ENCODE results near the gene KRTAP10-3. TPM values are rescaled to one million over a fixed set of nuclear protein-coding genes. Genes with fewer than 3 reads are reported as not detected.

KRTAP10-3 gene
- total and polyA plus RNA-seq, 2 of the 13 experiments (the other 11 are each of a cell fraction or from before 2014, with no cell fraction given): not detected

DNA sequence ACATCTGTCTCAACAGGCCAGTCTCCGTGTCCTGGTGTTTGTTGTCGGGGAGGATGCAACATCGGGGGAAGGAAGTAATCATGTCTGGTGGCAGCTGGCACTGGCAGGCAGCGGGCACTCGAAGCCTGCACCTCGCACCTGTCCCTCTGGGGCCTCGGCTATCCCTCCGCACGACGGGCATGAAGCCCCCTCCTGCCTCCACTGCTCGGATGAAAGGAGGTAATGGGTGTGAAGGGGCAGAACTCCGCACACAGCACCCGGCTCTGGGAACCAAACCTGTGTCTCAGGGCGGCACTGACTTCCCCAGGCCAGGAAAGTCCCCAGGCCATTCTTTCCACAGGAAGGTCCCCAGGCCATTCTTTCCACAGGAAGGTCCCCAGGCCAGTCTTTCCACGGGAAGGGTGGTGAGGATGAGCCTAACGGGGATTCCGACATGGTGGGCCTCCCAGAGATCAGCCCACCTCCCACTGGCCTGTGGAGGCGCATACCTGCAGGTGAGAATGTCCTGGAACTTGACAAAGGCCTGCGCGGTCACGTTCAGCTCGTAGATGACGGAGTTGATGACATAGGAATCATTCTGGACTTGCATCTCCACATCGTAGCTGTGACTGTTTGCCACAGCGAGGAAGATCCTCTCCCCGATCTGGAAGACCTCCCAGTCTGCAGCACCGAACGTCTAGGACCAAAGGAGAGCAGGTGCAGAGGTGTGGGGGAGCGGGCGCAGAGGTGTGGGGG is 49.7 kb downstream of the KRTAP10-3 start:
- peaks cover 14 to 19% of the 10 kb centered on the region in 2 experiments for H3K36me3 ChIP-seq (replicated peaks in 1 of 2; ENCODE audit: control insufficient read depth in 1 of 2, insufficient read depth in 2 of 2, low read length in 2 of 2)
- ATAC-seq: no peak
- no peak overlapping the region for H3K27ac ChIP-seq (ENCODE audit: extremely low read length, insufficient read depth, low read length)
- CTCF ChIA-PET (ENCODE audit: low intra/inter-chr PET ratio, low total read pairs): no interaction called here
- in situ Hi-C loops (cut with HindIII; ENCODE audit: extremely low pct_ligation_motif_present, low pct_unique_long_range_greater_than_20kb): loop anchor here (5.0 kb wide), 1 partner anchor 228 kb away; no protein-coding TSS in a partner anchor
- H4K20me1 ChIP-seq (ENCODE audit: insufficient read depth, low read length): no peaks in the 10 kb centered on the region
- TF ChIP-seq, protein P1, sequence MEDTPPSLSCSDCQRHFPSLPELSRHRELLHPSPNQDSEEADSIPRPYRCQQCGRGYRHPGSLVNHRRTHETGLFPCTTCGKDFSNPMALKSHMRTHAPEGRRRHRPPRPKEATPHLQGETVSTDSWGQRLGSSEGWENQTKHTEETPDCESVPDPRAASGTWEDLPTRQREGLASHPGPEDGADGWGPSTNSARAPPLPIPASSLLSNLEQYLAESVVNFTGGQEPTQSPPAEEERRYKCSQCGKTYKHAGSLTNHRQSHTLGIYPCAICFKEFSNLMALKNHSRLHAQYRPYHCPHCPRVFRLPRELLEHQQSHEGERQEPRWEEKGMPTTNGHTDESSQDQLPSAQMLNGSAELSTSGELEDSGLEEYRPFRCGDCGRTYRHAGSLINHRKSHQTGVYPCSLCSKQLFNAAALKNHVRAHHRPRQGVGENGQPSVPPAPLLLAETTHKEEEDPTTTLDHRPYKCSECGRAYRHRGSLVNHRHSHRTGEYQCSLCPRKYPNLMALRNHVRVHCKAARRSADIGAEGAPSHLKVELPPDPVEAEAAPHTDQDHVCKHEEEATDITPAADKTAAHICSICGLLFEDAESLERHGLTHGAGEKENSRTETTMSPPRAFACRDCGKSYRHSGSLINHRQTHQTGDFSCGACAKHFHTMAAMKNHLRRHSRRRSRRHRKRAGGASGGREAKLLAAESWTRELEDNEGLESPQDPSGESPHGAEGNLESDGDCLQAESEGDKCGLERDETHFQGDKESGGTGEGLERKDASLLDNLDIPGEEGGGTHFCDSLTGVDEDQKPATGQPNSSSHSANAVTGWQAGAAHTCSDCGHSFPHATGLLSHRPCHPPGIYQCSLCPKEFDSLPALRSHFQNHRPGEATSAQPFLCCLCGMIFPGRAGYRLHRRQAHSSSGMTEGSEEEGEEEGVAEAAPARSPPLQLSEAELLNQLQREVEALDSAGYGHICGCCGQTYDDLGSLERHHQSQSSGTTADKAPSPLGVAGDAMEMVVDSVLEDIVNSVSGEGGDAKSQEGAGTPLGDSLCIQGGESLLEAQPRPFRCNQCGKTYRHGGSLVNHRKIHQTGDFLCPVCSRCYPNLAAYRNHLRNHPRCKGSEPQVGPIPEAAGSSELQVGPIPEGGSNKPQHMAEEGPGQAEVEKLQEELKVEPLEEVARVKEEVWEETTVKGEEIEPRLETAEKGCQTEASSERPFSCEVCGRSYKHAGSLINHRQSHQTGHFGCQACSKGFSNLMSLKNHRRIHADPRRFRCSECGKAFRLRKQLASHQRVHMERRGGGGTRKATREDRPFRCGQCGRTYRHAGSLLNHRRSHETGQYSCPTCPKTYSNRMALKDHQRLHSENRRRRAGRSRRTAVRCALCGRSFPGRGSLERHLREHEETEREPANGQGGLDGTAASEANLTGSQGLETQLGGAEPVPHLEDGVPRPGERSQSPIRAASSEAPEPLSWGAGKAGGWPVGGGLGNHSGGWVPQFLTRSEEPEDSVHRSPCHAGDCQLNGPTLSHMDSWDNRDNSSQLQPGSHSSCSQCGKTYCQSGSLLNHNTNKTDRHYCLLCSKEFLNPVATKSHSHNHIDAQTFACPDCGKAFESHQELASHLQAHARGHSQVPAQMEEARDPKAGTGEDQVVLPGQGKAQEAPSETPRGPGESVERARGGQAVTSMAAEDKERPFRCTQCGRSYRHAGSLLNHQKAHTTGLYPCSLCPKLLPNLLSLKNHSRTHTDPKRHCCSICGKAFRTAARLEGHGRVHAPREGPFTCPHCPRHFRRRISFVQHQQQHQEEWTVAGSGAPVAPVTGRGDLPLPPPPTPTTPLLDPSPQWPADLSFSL (CRISPR knock-in tag; IDR thresholded peaks at IDR 0.05): no peak
- TF ChIP-seq SMYD3 (CRISPR knock-in tag; IDR thresholded peaks at IDR 0.05): no peak
- TF ChIP-seq, protein P2, sequence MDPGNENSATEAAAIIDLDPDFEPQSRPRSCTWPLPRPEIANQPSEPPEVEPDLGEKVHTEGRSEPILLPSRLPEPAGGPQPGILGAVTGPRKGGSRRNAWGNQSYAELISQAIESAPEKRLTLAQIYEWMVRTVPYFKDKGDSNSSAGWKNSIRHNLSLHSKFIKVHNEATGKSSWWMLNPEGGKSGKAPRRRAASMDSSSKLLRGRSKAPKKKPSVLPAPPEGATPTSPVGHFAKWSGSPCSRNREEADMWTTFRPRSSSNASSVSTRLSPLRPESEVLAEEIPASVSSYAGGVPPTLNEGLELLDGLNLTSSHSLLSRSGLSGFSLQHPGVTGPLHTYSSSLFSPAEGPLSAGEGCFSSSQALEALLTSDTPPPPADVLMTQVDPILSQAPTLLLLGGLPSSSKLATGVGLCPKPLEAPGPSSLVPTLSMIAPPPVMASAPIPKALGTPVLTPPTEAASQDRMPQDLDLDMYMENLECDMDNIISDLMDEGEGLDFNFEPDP (CRISPR knock-in tag; conservative IDR thresholded peaks at IDR 0.05): no peak
- no peak for TF ChIP-seq ZFP37 (CRISPR knock-in tag; IDR thresholded peaks at IDR 0.05; ENCODE audit: borderline replicate concordance)
- no peak for TF ChIP-seq ZFY (CRISPR knock-in tag; IDR thresholded peaks at IDR 0.05)
- no peak for TF ChIP-seq ZSCAN12 (CRISPR knock-in tag; IDR thresholded peaks at IDR 0.05)
- no peak for TF ChIP-seq RBAK (CRISPR knock-in tag; IDR thresholded peaks at IDR 0.05)
- no peak for TF ChIP-seq ZNF766 (CRISPR knock-in tag; IDR thresholded peaks at IDR 0.05; ENCODE audit: borderline replicate concordance)
- TF ChIP-seq PAWR (CRISPR knock-in tag; IDR thresholded peaks at IDR 0.05; ENCODE audit: borderline replicate concordance): no peak
- no peak for TF ChIP-seq TOPORS (CRISPR knock-in tag; IDR thresholded peaks at IDR 0.05)
- TF ChIP-seq ZSCAN29 (CRISPR knock-in tag; conservative IDR thresholded peaks at IDR 0.05): no peak
- TF ChIP-seq PRMT3 (CRISPR knock-in tag; IDR thresholded peaks at IDR 0.05; ENCODE audit: borderline replicate concordance, low read depth): no peak
- H2AFZ ChIP-seq (ENCODE audit: low read length): no peak overlapping the region
- no peak for FAIRE-seq
- peak overlapping the region; percentile 26 for H3K4me2 ChIP-seq (ENCODE audit: low read depth, low read length)
- no peak overlapping the region for H3K4me3 ChIP-seq (replicated peaks in 1 of 3; ENCODE audit: insufficient read depth in 1 of 3, low read depth in 2 of 3, low read length in 3 of 3)
- no TSS peak for BruUV-seq (replicated peaks)
- no peaks in the 10 kb centered on the region; a peak in 1 of 5 replicates for H3K27me3 ChIP-seq (ENCODE audit: control insufficient read depth in 1 of 2, insufficient read depth in 2 of 2, low read length in 2 of 2)
- no peak for DNase-seq (ENCODE audit: low spot score)
- 96% methylated on average over 29 of the region's 30 CpGs for WGBS (ENCODE audit: low lambda C conversion rate)
- POLR2A ChIA-PET: interaction anchor here (1.0 kb wide), 1 partner anchor 10 kb away, joined by 3 read pairs; no protein-coding TSS in a partner anchor
- H3K9me3 ChIP-seq (ENCODE audit: low read length): no peaks in the 10 kb centered on the region
- H3K4me1 ChIP-seq (ENCODE audit: insufficient read depth, low read length): peaks cover 61% of the 10 kb centered on the region
- peaks cover 25% of the 10 kb centered on the region for H3K79me2 ChIP-seq (ENCODE audit: insufficient read depth, low read length)
- intact Hi-C loops (cut with micrococcal nuclease; ENCODE audit: unreplicated experiment): no loop called here
- H3K9ac ChIP-seq (ENCODE audit: insufficient read depth, low read depth, low read length): no peak overlapping the region
